ENCODE measurements around the gene FAM169A. TPM values are rescaled to one million over a fixed set of nuclear protein-coding genes. Genes with fewer than 3 reads are reported as not detected.
"Not testable (repeated sequence)": the region's sequence is repeated elsewhere in the genome, so short reads cannot be mapped to it uniquely, and the experiment has no call there.

Gene FAM169A
- total and polyA plus RNA-seq, 10 of the 15 experiments (the other 5 are each of a cell fraction or from before 2014, with no cell fraction given), result 0.37 to 15.4 (median 4.7) TPM

DNA sequence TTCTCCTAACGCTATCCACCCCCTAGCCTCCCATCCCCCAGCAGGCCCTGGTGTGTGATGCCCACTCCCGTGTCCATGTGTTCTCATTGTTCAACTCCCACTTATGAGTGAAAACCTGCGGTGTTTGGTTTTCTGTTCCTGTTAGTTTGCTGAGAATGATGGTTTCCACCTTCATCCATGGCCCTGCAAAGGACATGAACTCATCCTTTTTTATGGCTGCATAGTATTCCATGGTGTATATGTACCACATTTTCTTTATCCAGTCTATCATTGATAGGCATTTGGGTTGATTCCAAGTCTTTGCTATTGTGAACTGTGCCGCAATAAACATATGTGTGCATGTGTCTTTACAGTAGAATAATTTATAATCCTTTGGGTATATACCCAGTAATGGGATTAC lies 38.5 kb upstream of the FAM169A start:
- H3K27me3 ChIP-seq (replicated peaks in 1 of 2; ENCODE audit: control insufficient read depth in 2 of 2, insufficient read depth in 2 of 2, low read length in 1 of 2); ATAC-seq; H3K79me2 ChIP-seq (ENCODE audit: control insufficient read depth, insufficient read depth, low read length); intact Hi-C loops (cut with micrococcal nuclease; ENCODE audit: unreplicated experiment); DNase-seq (ENCODE audit: low read depth, low spot score); RAD21 ChIA-PET (ENCODE audit: unreplicated experiment); H2AFZ ChIP-seq (ENCODE audit: control insufficient read depth, low read depth, low read length); H3K27ac ChIP-seq (ENCODE audit: control insufficient read depth, insufficient read depth); H3K9ac ChIP-seq (ENCODE audit: control insufficient read depth, insufficient read depth, low read length); H3K4me3 ChIP-seq; POLR2A ChIA-PET; H3K9me3 ChIP-seq (replicated peaks; ENCODE audit: control insufficient read depth, insufficient read depth, low read length); H3K36me3 ChIP-seq (ENCODE audit: control insufficient read depth in 2 of 2, insufficient read depth in 2 of 2, low read length in 1 of 2); in situ Hi-C loops (cut with MboI); H3K4me1 ChIP-seq (ENCODE audit: control insufficient read depth, insufficient read depth, low read length); BruUV-seq (replicated peaks); H4K20me1 ChIP-seq (ENCODE audit: control insufficient read depth, insufficient read depth); H3K4me2 ChIP-seq (ENCODE audit: control insufficient read depth, insufficient read depth); FAIRE-seq; CTCF ChIA-PET; SMC1A ChIA-PET (ENCODE audit: uncharacterized antibody, unreplicated experiment): not testable (repeated sequence)
- 54% methylated on average over 4 of the region's 4 CpGs for WGBS (ENCODE audit: insufficient coverage, insufficient replicate concordance, low lambda C conversion rate, missing lambda C conversion rate)

DNA sequence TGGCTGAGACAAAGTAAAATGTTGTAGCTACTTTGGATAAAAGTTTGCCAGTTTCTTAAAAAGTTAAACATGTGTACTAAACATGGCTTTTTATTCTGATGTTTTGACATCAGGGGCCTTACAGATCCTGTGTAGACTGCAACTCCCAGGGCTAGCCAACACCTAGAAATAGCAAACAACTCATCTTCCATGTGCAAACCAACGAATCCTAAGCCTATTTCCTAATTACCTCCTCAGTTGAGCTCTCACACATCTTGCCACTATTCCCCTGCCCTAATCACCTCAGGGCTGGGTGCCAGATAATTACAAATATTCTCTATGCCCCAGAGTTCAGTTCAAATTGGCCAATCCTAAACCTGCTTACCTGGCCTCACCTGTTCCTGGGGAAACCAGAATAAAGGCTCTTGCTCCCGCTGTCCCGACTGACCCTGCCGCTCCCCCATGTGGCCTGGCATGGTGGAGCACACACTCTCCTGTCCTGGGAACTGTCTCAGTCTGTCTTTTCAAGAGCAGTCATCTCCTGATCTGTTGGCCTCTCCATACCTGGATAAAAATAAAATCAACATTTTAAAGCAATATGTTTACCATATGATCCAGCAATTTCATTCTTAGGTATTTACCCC lies 37.1 kb upstream of the FAM169A start:
- POLR2A ChIA-PET, result no interaction called here
- Histone ChIP-seq H4K20me1 (ENCODE audit: control insufficient read depth, insufficient read depth) (no peaks in the 10 kb centered on the region), H3K27me3 (replicated peaks in 1 of 2; ENCODE audit: control insufficient read depth in 2 of 2, insufficient read depth in 2 of 2, low read length in 1 of 2) (no peaks in the 10 kb centered on the region), H2AFZ (ENCODE audit: control insufficient read depth, low read depth, low read length) (no peak overlapping the region), H3K79me2 (ENCODE audit: control insufficient read depth, insufficient read depth, low read length) (no peaks in the 10 kb centered on the region), H3K9ac (ENCODE audit: control insufficient read depth, insufficient read depth, low read length) (no peak overlapping the region), H3K36me3 (ENCODE audit: control insufficient read depth in 2 of 2, insufficient read depth in 2 of 2, low read length in 1 of 2) (no peaks in the 10 kb centered on the region), H3K27ac (ENCODE audit: control insufficient read depth, insufficient read depth) (no peak overlapping the region), H3K4me2 (ENCODE audit: control insufficient read depth, insufficient read depth) (no peak overlapping the region), H3K4me1 (ENCODE audit: control insufficient read depth, insufficient read depth, low read length) (no peaks in the 10 kb centered on the region), H3K9me3 (replicated peaks; ENCODE audit: control insufficient read depth, insufficient read depth, low read length) (no peaks in the 10 kb centered on the region), H3K4me3 (no peak overlapping the region)
- CTCF ChIA-PET, result interaction anchor here (0.6 kb wide), 1 partner anchor 110 kb away, joined by 3 read pairs; no protein-coding TSS in a partner anchor
- RAD21 ChIA-PET (ENCODE audit: unreplicated experiment), result interaction anchor here (0.6 kb wide), 1 partner anchor 161 kb away, joined by 3 read pairs; no protein-coding TSS in a partner anchor
- intact Hi-C loops (cut with micrococcal nuclease; ENCODE audit: unreplicated experiment), result no loop called here
- in situ Hi-C loops (cut with MboI), result no loop called here
- DNase-seq (ENCODE audit: low read depth, low spot score) (no peak), ATAC-seq (peak; percentile 95), FAIRE-seq (peak; percentile 65)
- no TSS peak for BruUV-seq (replicated peaks)
- TF ChIP-seq RFX5 (IDR thresholded peaks at IDR 0.05; ENCODE audit: low read depth, low read length) (peak; percentile 89), RAD21 (IDR thresholded peaks at IDR 0.05; ENCODE audit: insufficient read depth, low read depth, low read length) (peak; percentile 63), CTCF (IDR thresholded peaks at IDR 0.05 in 2 of 3, conservative IDR thresholded peaks at IDR 0.05 in 1 of 3; ENCODE audit: control insufficient read depth in 2 of 3, extremely low read depth in 1 of 3, insufficient read depth in 1 of 3, low read depth in 3 of 3, low read length in 3 of 3) (peak; percentile 44 to 52 (median 46); a peak in 5 of 6 replicates), CREB1 (IDR thresholded peaks at IDR 0.05; ENCODE audit: low read depth) (peak; percentile 65; the same call in 1 of the 2 replicates), SMC3 (IDR thresholded peaks at IDR 0.05; ENCODE audit: borderline replicate concordance, low read length) (peak; percentile 29; the same call in 1 of the 2 replicates), HDGF (IDR thresholded peaks at IDR 0.05) (no peak)
- 36% methylated on average over 4 of the region's 4 CpGs for WGBS (ENCODE audit: insufficient coverage, insufficient replicate concordance, low lambda C conversion rate, missing lambda C conversion rate)
- SMC1A ChIA-PET (ENCODE audit: uncharacterized antibody, unreplicated experiment), result interaction anchor here (1.2 kb wide), 2 partner anchors 136 to 217 kb away, joined by 3 read pairs; partner anchors contain the start of genes GFM2 and NSA2
